ENCODE measurements around the gene ATP2B1.

GRCh38 chr12:89593233-89593632 lies 115.4 kb downstream of the ATP2B1 start:
- TF ChIP-seq SCRT1 (tag by site-specific recombination; IDR thresholded peaks at IDR 0.05; ENCODE audit: borderline replicate concordance) (no peak), ZNF155 (tag by site-specific recombination; IDR thresholded peaks at IDR 0.05) (no peak), ZNF138 (tag by site-specific recombination; IDR thresholded peaks at IDR 0.05; ENCODE audit: borderline replicate concordance) (no peak), CTCF (tag by site-specific recombination; IDR thresholded peaks at IDR 0.05) (no peak), KLF10 (tag by site-specific recombination; IDR thresholded peaks at IDR 0.05) (no peak)

Measured in HEK293 (cell line).